ENCODE results near the gene TAOK2. TPM values are rescaled to one million over a fixed set of nuclear protein-coding genes. Genes with fewer than 3 reads are reported as not detected.

TAOK2 gene
- 28.0 to 31.9 TPM (median 30.9 TPM) in 5 replicates for total RNA-seq (2022; extraction: Qiagen RNA extraction)

GRCh38 chr16:29973384-29974246, at the start of gene TAOK2:
TSS of gene TAOK2 (plus strand) at chr16:29973868. CDS start at chr16:29977773, 3,905 bp downstream.

GRCh38 chr16:29925781-29926710, 47.6 kb upstream of the TAOK2 start, which contains the start of gene KCTD13:
TSS of gene KCTD13 (minus strand) at chr16:29926226. CDS start at chr16:29926033, 193 bp downstream.

GRCh38 chr16:29961479-29962343, 12.0 kb upstream of the TAOK2 start, which contains the start of gene TMEM219:
TSS of gene TMEM219 (plus strand) at chr16:29962079. CDS start at chr16:29963144, 1,065 bp downstream.

GRCh38 chr16:29995324-29995910, 21.7 kb downstream of the TAOK2 start, which contains the start of gene HIRIP3:
TSS of gene HIRIP3 (minus strand) at chr16:29995617. CDS start at chr16:29995605, 12 bp downstream.

GRCh38 chr16:29995911-29996765, 22.5 kb downstream of the TAOK2 start, which contains the start of gene INO80E:
TSS of gene INO80E (plus strand) at chr16:29996241. CDS start at chr16:29996311, 70 bp downstream.

GRCh38 chr16:30010844-30011713, 37.4 kb downstream of the TAOK2 start, which contains the start of gene DOC2A:
TSS of gene DOC2A (minus strand) at chr16:30011027. CDS start at chr16:30010222, 805 bp downstream.

GRCh38 chr16:30022887-30023286, 49.2 kb downstream of the TAOK2 start, which contains the start of gene C16orf92:
TSS of gene C16orf92 (plus strand) at chr16:30023198. CDS start at chr16:30023341, 143 bp downstream.

GRCh38 chr16:30030841-30031413, 57.3 kb downstream of the TAOK2 start, which contains the start of gene TLCD3B:
TSS of gene TLCD3B (minus strand) at chr16:30031271. CDS start at chr16:30030527, 744 bp downstream.

Other genes starting within 250 kb of the TAOK2 start
- gene C16orf54, start 227.9 kb upstream of the TAOK2 start, total RNA-seq (2022; extraction: Qiagen RNA extraction) = not detected in 5 replicates
- gene ZG16, start 195.6 kb upstream of the TAOK2 start, total RNA-seq (2022; extraction: Qiagen RNA extraction) = not detected in 5 replicates
- 86.4 to 92.6 TPM (median 90.5 TPM) in 5 replicates for gene KIF22, start 183.1 kb upstream of the TAOK2 start, total RNA-seq (2022; extraction: Qiagen RNA extraction)
- gene MAZ, start 167.3 kb upstream of the TAOK2 start, total RNA-seq (2022; extraction: Qiagen RNA extraction) = 160 to 170 TPM (median 168 TPM) in 5 replicates
- gene PRRT2, start 161.7 kb upstream of the TAOK2 start, total RNA-seq (2022; extraction: Qiagen RNA extraction) = 0.26 to 0.52 TPM (median 0.31 TPM) in 5 replicates
- 38.6 to 43.2 TPM (median 40.7 TPM) in 5 replicates for gene PAGR1, start 157.7 kb upstream of the TAOK2 start, total RNA-seq (2022; extraction: Qiagen RNA extraction)
- gene MVP, start 153.4 kb upstream of the TAOK2 start, total RNA-seq (2022; extraction: Qiagen RNA extraction) = 131 to 146 TPM (median 140 TPM) in 5 replicates
- 67.9 to 92.6 TPM (median 87.4 TPM) in 5 replicates for gene CDIPT, start 110.6 kb upstream of the TAOK2 start, total RNA-seq (2022; extraction: Qiagen RNA extraction)
- 18.2 to 22.4 TPM (median 20.4 TPM) in 5 replicates for gene SEZ6L2, start 74.3 kb upstream of the TAOK2 start, total RNA-seq (2022; extraction: Qiagen RNA extraction)
- 15.8 to 26.9 TPM (median 23.3 TPM) in 5 replicates for gene ASPHD1, start 73.4 kb upstream of the TAOK2 start, total RNA-seq (2022; extraction: Qiagen RNA extraction)
- 12.0 to 15.5 TPM (median 13.9 TPM) in 5 replicates for gene KCTD13, start 47.6 kb upstream of the TAOK2 start, total RNA-seq (2022; extraction: Qiagen RNA extraction)
- 83.5 to 102 TPM (median 96.1 TPM) in 5 replicates for gene TMEM219, start 11.8 kb upstream of the TAOK2 start, total RNA-seq (2022; extraction: Qiagen RNA extraction)
- 14.5 to 17.7 TPM (median 15.5 TPM) in 5 replicates for gene HIRIP3, start 21.7 kb downstream of the TAOK2 start, total RNA-seq (2022; extraction: Qiagen RNA extraction)
- gene INO80E, start 22.4 kb downstream of the TAOK2 start, total RNA-seq (2022; extraction: Qiagen RNA extraction) = 94.8 to 122 TPM (median 102 TPM) in 5 replicates
- gene DOC2A, start 37.2 kb downstream of the TAOK2 start, total RNA-seq (2022; extraction: Qiagen RNA extraction) = 1.5 to 2.5 TPM (median 2.0 TPM) in 5 replicates
- gene C16orf92, start 49.3 kb downstream of the TAOK2 start, total RNA-seq (2022; extraction: Qiagen RNA extraction) = not detected in 5 replicates
- gene TLCD3B, start 57.4 kb downstream of the TAOK2 start, total RNA-seq (2022; extraction: Qiagen RNA extraction) = 0.18 to 0.43 TPM (median 0.32 TPM) in 5 replicates
- 1,622 to 1,806 TPM (median 1,747 TPM) in 5 replicates for gene ALDOA, start 91.9 kb downstream of the TAOK2 start, total RNA-seq (2022; extraction: Qiagen RNA extraction)
- 137 to 149 TPM (median 140 TPM) in 5 replicates for gene PPP4C, start 102.1 kb downstream of the TAOK2 start, total RNA-seq (2022; extraction: Qiagen RNA extraction)
- gene TBX6, start 118.1 kb downstream of the TAOK2 start, total RNA-seq (2022; extraction: Qiagen RNA extraction) = 0.23 to 0.33 TPM (median 0.28 TPM) in 5 replicates
- gene YPEL3, start 122.3 kb downstream of the TAOK2 start, total RNA-seq (2022; extraction: Qiagen RNA extraction) = 4.2 to 10.2 TPM (median 7.7 TPM) in 5 replicates
- gene GDPD3, start 139.7 kb downstream of the TAOK2 start, total RNA-seq (2022; extraction: Qiagen RNA extraction) = 1.2 to 1.5 TPM (median 1.3 TPM) in 5 replicates
- 32.3 to 36.4 TPM (median 35.2 TPM) in 5 replicates for gene MAPK3, start 149.4 kb downstream of the TAOK2 start, total RNA-seq (2022; extraction: Qiagen RNA extraction)
- 1.9 to 2.9 TPM (median 2.8 TPM) in 5 replicates for gene CORO1A, start 209.7 kb downstream of the TAOK2 start, total RNA-seq (2022; extraction: Qiagen RNA extraction)
- 98.3 to 218 TPM (median 209 TPM) in 5 replicates for gene BOLA2B, start 219.8 kb downstream of the TAOK2 start, total RNA-seq (2022; extraction: Qiagen RNA extraction)
- 7.8 to 14.7 TPM (median 13.7 TPM) in 5 replicates for gene SLX1A, start 220.0 kb downstream of the TAOK2 start, total RNA-seq (2022; extraction: Qiagen RNA extraction)
- 4.9 to 10.8 TPM (median 7.0 TPM) in 5 replicates for gene SULT1A3, start 225.4 kb downstream of the TAOK2 start, total RNA-seq (2022; extraction: Qiagen RNA extraction)